ENCODE results near the gene DIAPH2. TPM values are rescaled to one million over a fixed set of nuclear protein-coding genes. Genes with fewer than 3 reads are reported as not detected.
A peak's percentile ranks its signal among the peaks of the same experiment; 100 is the strongest.

The DIAPH2 gene
- polyA plus RNA-seq, 4 donors = 7.3 to 11.8 (median 9.4) TPM

GRCh38 chrX:97267396-97268181 lies 582.9 kb downstream of the DIAPH2 start:
- peak in 3 of 4 donors; percentile 10 to 33 (median 20) for DNase-seq (ENCODE audit: low read depth in 4 of 4, low spot score in 3 of 4)

- no peak for DNase-seq (ENCODE audit: low read depth in 4 of 4, low spot score in 3 of 4)
These were observed 583.6 kb downstream of the DIAPH2 start for GRCh38 chrX:97268182-97268680.

GRCh38 chrX:97284531-97284930 lies 599.9 kb downstream of the DIAPH2 start:
- no peak for DNase-seq (ENCODE audit: low read depth in 4 of 4, low spot score in 3 of 4)

- DNase-seq (ENCODE audit: low read depth in 4 of 4, low spot score in 3 of 4) = no peak
These were observed 605.6 kb downstream of the DIAPH2 start for GRCh38 chrX:97290199-97290598.

GRCh38 chrX:97294041-97294440 lies 609.4 kb downstream of the DIAPH2 start:
- DNase-seq (ENCODE audit: low read depth in 4 of 4, low spot score in 3 of 4) = peak in 1 of 4 donors; percentile 37

- DNase-seq (ENCODE audit: low read depth in 4 of 4, low spot score in 3 of 4) = no peak
These were observed 611.3 kb downstream of the DIAPH2 start for GRCh38 chrX:97295954-97296353.

- no peak for DNase-seq (ENCODE audit: low read depth in 4 of 4, low spot score in 3 of 4)
These were observed 622.3 kb downstream of the DIAPH2 start for GRCh38 chrX:97306771-97307470.

GRCh38 chrX:97308171-97308570 lies 623.5 kb downstream of the DIAPH2 start:
- no peak for DNase-seq (ENCODE audit: low read depth in 4 of 4, low spot score in 3 of 4)

- no peak for DNase-seq (ENCODE audit: low read depth in 4 of 4, low spot score in 3 of 4)
These were observed 625.0 kb downstream of the DIAPH2 start for GRCh38 chrX:97309487-97310116.

- peak in 2 of 4 donors; percentile 6 to 14 for DNase-seq (ENCODE audit: low read depth in 4 of 4, low spot score in 3 of 4)
These were observed 625.7 kb downstream of the DIAPH2 start for GRCh38 chrX:97310373-97310772.

GRCh38 chrX:97311066-97311778 lies 626.6 kb downstream of the DIAPH2 start:
- no peak for DNase-seq (ENCODE audit: low read depth in 4 of 4, low spot score in 3 of 4)

- no peak for DNase-seq (ENCODE audit: low read depth in 4 of 4, low spot score in 3 of 4)
These were observed 629.7 kb downstream of the DIAPH2 start for GRCh38 chrX:97314345-97314744.

- no peak for DNase-seq (ENCODE audit: low read depth in 4 of 4, low spot score in 3 of 4)
These were observed 631.3 kb downstream of the DIAPH2 start for GRCh38 chrX:97315939-97316338.

GRCh38 chrX:97320305-97320704 lies 635.7 kb downstream of the DIAPH2 start:
- DNase-seq (ENCODE audit: low read depth in 4 of 4, low spot score in 3 of 4) = no peak

- DNase-seq (ENCODE audit: low read depth in 4 of 4, low spot score in 3 of 4) = no peak
These were observed 637.8 kb downstream of the DIAPH2 start for GRCh38 chrX:97322401-97322800.

- no peak for DNase-seq (ENCODE audit: low read depth in 4 of 4, low spot score in 3 of 4)
These were observed 641.8 kb downstream of the DIAPH2 start for GRCh38 chrX:97326456-97326855.

- DNase-seq (ENCODE audit: low read depth in 4 of 4, low spot score in 3 of 4) = no peak
These were observed 644.3 kb downstream of the DIAPH2 start for GRCh38 chrX:97328853-97329390.

GRCh38 chrX:97330151-97330550 lies 645.5 kb downstream of the DIAPH2 start:
- DNase-seq (ENCODE audit: low read depth in 4 of 4, low spot score in 3 of 4) = no peak

- no peak for DNase-seq (ENCODE audit: low read depth in 4 of 4, low spot score in 3 of 4)
These were observed 648.3 kb downstream of the DIAPH2 start for GRCh38 chrX:97332963-97333362.

GRCh38 chrX:97334850-97335249 lies 650.2 kb downstream of the DIAPH2 start:
- DNase-seq (ENCODE audit: low read depth in 4 of 4, low spot score in 3 of 4) = no peak

Data from left renal pelvis (tissue), 4 donors.